Fibroblast of mammary gland (primary cell): ENCODE results near the gene C2orf92.
"Not testable (repeated sequence)": the region's sequence is repeated elsewhere in the genome, so short reads cannot be mapped to it uniquely, and the experiment has no call there.

Experiments
- DNase-seq: peaks from one replicate; pipeline ENCODE4 v3.0.0-alpha.2; 2010; ENCODE audit warnings: low read depth
- H3K4me3 ChIP-seq: 2 replicates; pipeline ENCODE4 v1.5.1; 2011; ENCODE audit warnings: low read depth, mild to moderate bottlenecking, low read length, moderate library complexity; ENCODE audit not compliant: control insufficient read depth
- TF ChIP-seq, protein P1 (sequence below): conservative IDR thresholded peaks from 2 replicates; pipeline ENCODE4 v1.5.1; 2011; ENCODE audit warnings: low read depth, low read length, inconsistent platforms; ENCODE audit not compliant: control insufficient read depth, insufficient read depth

The C2orf92 gene

DNA sequence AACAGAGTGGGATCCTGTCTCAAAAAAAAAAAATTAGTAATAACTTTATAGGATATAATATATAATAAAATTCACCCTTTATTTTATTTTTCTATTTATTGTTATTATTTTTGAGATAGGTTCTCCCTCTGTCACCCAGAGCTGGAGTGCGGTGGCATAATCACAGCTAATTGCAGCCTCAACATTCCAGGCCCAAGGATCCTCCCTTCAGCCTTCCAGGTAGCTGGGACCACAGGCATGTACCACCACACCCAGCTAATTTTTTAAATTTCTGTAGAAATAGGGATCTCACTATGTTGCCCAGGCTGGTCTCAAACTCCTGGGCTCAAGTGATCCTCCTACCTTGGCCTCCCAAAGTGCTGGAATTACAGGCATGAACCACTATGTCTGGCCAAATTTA lies 958 bp downstream of the C2orf92 start:
- TF ChIP-seq, protein P1, sequence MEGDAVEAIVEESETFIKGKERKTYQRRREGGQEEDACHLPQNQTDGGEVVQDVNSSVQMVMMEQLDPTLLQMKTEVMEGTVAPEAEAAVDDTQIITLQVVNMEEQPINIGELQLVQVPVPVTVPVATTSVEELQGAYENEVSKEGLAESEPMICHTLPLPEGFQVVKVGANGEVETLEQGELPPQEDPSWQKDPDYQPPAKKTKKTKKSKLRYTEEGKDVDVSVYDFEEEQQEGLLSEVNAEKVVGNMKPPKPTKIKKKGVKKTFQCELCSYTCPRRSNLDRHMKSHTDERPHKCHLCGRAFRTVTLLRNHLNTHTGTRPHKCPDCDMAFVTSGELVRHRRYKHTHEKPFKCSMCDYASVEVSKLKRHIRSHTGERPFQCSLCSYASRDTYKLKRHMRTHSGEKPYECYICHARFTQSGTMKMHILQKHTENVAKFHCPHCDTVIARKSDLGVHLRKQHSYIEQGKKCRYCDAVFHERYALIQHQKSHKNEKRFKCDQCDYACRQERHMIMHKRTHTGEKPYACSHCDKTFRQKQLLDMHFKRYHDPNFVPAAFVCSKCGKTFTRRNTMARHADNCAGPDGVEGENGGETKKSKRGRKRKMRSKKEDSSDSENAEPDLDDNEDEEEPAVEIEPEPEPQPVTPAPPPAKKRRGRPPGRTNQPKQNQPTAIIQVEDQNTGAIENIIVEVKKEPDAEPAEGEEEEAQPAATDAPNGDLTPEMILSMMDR: no peak

DNA sequence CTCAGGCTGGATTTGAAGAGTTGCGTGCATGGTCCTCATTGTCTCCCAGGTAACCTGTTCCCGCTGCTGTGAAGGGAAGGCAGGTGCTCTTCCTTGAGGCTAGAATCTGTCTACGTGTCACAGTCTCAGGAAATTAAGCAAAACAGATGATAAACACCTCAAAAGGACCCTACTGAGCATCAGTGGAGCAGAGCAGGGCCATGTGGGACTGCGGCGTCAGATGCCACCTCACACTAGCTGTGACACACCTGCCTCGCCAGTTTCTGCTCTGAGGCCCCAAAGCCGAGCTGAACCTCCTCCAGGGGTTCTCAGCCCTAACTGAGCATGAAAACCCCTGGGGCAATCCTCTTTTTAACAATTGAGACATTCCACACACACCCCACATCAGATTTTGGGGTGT lies 2.0 kb downstream of the C2orf92 start:
- H3K4me3 ChIP-seq: no peak overlapping the region
- no peak for DNase-seq
- TF ChIP-seq, protein P1: no peak

More for the DNA sequence above, 958 bp downstream of the C2orf92 start:
- H3K4me3 ChIP-seq: no peak overlapping the region
- DNase-seq: no peak

DNA sequence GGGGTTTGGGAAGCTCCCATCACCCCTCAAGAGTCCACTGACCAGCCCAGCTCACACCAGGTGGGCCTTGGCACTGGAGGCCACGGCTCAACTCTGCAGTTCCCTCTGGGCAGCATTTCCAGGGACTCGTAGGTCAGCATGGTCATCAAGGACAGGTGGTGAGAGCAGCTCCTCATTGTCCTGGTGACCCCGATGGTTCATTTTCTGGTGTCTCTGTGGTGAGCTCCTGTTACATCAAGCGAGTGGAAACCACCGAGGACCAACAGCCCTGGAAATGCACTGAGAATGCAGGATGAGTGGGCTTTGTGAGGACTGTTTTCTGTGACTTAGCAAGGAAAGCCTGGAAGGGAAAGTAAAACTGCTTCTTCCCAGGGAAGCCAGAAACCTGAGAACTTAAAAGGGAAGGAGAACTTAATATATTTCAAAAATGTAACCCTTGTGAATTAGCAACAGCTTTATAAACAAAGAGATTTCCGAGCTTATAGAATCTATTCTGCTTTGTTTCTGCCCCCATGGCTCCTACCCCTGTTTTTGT lies 3.2 kb downstream of the C2orf92 start:
- not testable (repeated sequence) for H3K4me3 ChIP-seq, DNase-seq

DNA sequence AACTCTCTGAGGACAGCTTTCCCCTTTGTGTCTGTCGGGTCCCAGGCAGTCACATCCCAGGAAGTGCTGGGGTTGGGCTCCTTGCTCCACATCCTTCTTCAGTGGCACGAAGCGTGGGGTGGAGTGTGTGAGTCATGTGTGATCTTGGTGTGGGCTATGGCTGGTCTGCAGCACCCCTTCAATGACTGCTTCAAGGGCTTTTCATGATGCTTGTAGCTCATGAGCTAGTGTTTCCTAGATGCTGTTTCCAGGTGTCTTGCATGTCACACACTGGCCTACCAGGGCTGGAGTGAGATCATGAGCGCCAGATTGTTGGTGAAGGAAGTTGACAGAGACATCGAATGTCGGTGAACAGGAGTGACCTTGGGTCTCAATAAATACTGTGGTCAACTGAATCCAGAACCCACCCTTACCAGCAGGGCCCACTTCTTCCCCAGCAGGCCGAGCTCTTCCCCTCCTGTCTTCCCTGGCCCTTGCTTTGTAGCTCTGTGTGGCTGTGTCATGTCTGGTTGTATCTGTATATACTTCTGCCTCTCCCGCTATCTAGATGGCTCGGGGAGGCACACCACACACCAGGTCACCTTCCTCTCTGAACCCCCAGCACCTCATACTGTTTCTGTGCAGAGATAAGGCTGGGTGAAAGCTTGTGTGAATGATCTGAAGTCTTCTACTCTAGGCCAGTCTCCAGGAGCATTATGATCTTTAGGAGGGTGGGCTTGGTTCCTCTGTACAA lies 3.8 kb downstream of the C2orf92 start:
- no peak for DNase-seq
- no peak overlapping the region for H3K4me3 ChIP-seq
- TF ChIP-seq, protein P1: no peak

DNA sequence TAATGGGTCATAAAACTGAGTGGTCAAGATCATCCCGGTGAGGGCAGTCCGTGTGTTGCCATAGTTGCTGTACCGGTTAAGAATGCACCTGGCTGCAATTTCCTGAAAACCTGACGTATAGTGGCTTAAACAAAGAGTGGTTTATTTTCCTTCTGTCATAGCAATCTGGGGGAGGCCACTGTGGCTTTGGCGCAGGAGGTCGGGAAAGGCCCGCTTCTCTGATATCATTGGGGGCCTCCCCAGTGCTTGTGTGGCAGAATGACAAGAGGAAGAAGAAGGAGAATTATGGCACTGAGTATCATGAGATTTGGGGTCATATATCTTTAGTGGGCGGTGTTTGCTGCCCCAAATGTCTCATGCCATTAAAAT lies 4.4 kb downstream of the C2orf92 start:
- no peak overlapping the region for H3K4me3 ChIP-seq
- no peak for DNase-seq

DNA sequence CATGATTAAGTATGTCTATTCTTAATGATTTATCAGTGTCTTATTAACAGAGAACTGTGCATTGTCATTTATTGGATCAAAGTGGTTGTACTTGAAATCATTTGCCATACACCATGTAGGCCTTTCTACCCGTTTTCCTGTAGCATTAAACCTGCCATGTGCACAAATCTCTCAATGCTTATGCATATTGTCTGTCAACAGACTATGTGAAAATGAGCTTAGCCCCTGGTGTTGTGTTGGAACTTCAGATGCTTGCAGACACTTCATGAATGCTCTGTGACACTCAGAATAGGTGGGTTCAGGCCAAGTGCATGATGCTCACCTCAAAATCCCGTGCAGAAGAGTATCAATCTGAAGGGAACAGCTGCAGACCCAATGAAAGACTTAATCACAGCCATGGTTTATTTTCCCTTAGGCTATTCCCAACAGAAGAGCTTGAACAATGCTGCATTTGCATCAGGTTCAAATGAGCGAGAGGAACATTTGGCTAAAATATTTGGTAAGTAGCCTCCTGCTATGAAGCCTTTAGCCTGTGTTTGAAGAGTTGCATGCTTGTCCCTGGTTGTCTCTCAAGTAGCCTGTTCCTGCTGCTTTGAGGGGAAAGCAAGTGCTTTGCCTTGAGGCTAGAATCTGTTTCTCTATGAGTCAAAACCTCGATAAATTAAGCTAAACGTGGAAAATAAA lies 6.1 kb downstream of the C2orf92 start:
- H3K4me3 ChIP-seq: no peak overlapping the region
- TF ChIP-seq, protein P1: no peak
- DNase-seq: no peak

More for the DNA sequence above, 4.4 kb downstream of the C2orf92 start:
- TF ChIP-seq, protein P1: no peak

DNA sequence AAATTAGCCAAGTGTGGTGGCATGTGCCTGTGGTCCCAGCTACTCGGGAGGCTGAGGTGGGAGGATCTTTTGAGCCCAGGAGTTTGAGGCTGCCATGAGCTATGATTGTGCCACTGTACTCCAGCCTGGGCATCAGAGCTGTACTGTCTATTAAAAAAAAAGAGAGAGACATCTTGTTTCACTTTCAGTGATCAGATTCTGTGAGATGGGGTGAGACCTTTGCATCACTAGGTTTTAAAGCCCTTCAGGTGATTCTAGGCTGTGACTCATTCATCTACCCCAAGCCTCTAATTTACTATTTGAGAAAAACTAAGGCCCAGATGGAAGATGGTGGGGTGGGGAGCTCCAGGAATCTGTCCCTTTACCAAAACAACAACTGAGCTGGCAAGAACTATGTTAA lies 7.1 kb downstream of the C2orf92 start:
- TF ChIP-seq, protein P1: no peak
- H3K4me3 ChIP-seq: no peak overlapping the region
- no peak for DNase-seq
